AG10803 (cell line): Measurements from ENCODE around the gene KCNJ6.

Experiments
- DNase-seq: peaks from one replicate; pipeline ENCODE4 v3.0.0; 2010; ENCODE audit warnings: low read depth
- H3K4me3 ChIP-seq: 2 replicates; pipeline ENCODE4 v1.5.1; 2011; ENCODE audit warnings: mild to moderate bottlenecking, low read length, control low read depth
- CTCF ChIP-seq: conservative IDR thresholded peaks from 2 replicates; pipeline ENCODE4 v1.5.1; 2011; ENCODE audit warnings: mild to moderate bottlenecking, low read length, control low read depth, inconsistent platforms

Gene KCNJ6

GRCh38 chr21:37759777-37760176 lies 156.5 kb downstream of the KCNJ6 start:
- DNase-seq = no peak
- TF ChIP-seq CTCF = no peak
- no peak overlapping the region for H3K4me3 ChIP-seq

- TF ChIP-seq CTCF = peak; percentile 87
- H3K4me3 ChIP-seq = no peak overlapping the region
- DNase-seq = peak; percentile 63
Observed at GRCh38 chr21:37758982-37759381, 157.3 kb downstream of the KCNJ6 start.

GRCh38 chr21:37757606-37758376 lies 158.5 kb downstream of the KCNJ6 start:
- TF ChIP-seq CTCF = no peak
- DNase-seq = no peak
- H3K4me3 ChIP-seq = no peak overlapping the region

GRCh38 chr21:37753122-37753599 lies 163.1 kb downstream of the KCNJ6 start:
- DNase-seq = no peak
- no peak overlapping the region for H3K4me3 ChIP-seq
- no peak for TF ChIP-seq CTCF

- no peak overlapping the region for H3K4me3 ChIP-seq
- DNase-seq = peak; percentile 36
- TF ChIP-seq CTCF = no peak
Observed at GRCh38 chr21:37751268-37751975, 164.8 kb downstream of the KCNJ6 start.

- TF ChIP-seq CTCF = no peak
- DNase-seq = no peak
- H3K4me3 ChIP-seq = no peak overlapping the region
Observed at GRCh38 chr21:37749132-37749531, 167.1 kb downstream of the KCNJ6 start.

- no peak for TF ChIP-seq CTCF
- H3K4me3 ChIP-seq = no peak overlapping the region
- no peak for DNase-seq
Observed at GRCh38 chr21:37748351-37748750, 167.9 kb downstream of the KCNJ6 start.
